ENCODE results near the gene PSD2.

Gene PSD2

DNA sequence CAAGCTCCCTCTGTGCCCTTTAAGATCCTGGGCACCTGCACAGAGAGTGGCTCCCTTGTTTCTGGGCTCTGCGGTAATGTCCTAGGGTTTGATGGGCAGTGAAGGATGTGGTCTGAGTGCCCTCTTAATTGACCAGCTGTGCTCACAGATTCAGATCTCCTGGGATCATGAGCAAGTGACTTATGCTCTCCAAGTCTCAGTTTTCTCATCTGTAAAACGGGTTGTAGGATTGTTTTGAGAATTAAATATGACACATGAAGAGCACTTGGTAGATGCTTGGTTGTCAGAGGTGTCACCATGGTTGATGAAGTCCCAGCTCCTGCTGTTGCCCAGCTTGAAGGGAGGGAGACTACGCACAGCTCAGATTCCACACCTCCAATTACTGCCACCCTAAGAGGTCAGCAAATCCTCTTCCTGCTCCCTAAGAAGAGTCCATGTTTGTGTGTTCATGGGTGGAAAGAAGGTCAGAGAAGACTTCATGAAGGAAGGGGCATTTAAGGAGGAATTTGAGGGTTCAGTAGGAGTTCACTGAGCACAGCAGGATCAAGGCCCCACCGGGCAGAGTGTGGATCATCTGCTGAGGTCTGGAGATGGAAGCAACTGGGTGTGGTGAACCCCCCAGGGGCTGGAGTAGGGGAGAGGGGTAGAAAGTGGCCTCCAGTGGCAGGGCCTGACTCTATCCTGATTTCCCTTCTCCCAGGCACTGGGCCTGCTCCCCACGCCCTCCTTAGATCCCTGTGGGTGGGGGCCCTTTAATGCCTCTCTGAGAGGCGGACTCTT is 1.4 kb upstream of the PSD2 start:
- TF ChIP-seq FOXP2 (optimal IDR thresholded peaks at IDR 0.05; ENCODE audit: control extremely low read depth, extremely low read length, insufficient read depth): no peak
- TF ChIP-seq EZH2 (IDR thresholded peaks at IDR 0.05): no peak
- TF ChIP-seq POLR2AphosphoS5 (IDR thresholded peaks at IDR 0.05; ENCODE audit: borderline replicate concordance, low read depth, low read length): no peak
- H3K36me3 ChIP-seq (ENCODE audit: insufficient read depth, low read length): no peaks in the 10 kb centered on the region

DNA sequence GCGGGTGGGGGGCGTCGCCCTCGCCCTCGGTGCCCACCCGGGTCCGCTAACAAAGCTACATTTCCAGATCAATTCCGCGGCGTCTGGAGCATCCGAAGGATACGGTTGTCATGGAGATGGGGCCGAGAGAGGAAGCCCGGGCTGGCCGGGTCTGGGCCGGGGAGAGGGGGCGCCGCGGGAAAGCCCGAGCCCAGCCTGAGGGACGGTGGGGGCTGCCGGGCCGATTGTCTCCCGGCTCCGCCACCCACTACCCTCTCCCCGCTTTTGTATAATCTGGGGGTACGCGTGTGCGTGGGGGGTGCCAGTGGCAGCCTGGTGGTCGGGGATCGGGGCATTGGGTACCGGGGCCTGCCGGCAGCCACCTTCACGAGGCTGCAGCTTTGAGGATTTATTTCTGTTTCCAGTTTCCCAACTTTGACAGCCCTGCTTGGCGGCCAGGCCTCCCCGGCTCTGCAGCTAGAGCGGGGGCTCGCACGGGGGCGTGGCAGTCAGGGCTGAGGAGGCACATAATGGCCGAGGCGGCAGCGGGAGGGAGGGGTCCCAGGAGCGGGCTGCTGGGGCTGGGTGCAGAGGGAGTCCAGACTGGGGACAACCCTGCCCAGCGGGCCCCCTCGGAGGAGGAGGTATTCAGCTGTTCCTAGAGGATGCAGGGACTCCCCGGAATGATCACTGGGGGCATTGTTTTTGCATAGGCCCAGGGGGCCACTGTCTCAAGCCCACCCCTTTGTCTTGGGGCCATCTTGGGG is 626 bp downstream of the PSD2 start:
- H3K27ac ChIP-seq: no peak overlapping the region
- H3K9ac ChIP-seq (ENCODE audit: insufficient read length): no peak overlapping the region
- H3K9me3 ChIP-seq (ENCODE audit: low read depth, low read length): no peaks in the 10 kb centered on the region
- H3K36me3 ChIP-seq (ENCODE audit: insufficient read depth, low read length): no peaks in the 10 kb centered on the region
- H3K4me3 ChIP-seq: no peak overlapping the region
- no peak for DNase-seq (ENCODE audit: low read depth, low spot score)
- peak; percentile 88 for TF ChIP-seq EZH2 (IDR thresholded peaks at IDR 0.05)
- TF ChIP-seq POLR2AphosphoS5 (IDR thresholded peaks at IDR 0.05; ENCODE audit: borderline replicate concordance, low read depth, low read length): no peak
- no peak for TF ChIP-seq FOXP2 (optimal IDR thresholded peaks at IDR 0.05; ENCODE audit: control extremely low read depth, extremely low read length, insufficient read depth)

More for the DNA sequence above, 1.4 kb upstream of the PSD2 start:
- Histone ChIP-seq H3K4me3 (no peak overlapping the region), H3K9me3 (ENCODE audit: low read depth, low read length) (no peaks in the 10 kb centered on the region), H3K9ac (ENCODE audit: insufficient read length) (no peak overlapping the region), H3K27ac (no peak overlapping the region)
- DNase-seq (ENCODE audit: low read depth, low spot score): no peak

DNA sequence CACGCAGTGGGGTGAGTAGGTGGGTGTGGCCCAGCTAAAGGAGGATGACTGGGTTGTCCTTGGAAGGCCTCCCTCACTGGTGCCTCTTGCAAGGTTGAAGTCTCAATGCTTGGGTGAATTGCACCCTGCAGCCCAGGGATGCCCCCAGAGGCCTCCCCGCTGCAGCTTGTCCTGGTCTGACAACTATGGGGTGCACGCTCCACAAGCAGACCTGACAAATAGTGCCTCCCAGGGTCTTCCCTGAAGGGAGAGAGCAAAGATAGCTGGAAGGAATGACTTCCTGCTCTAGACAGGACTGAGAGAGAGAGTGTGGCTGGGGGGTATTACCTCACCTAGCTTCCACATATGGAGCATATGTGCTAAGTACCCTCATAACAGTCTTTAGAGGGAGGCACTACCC is 1.7 kb downstream of the PSD2 start:
- no peak for DNase-seq (ENCODE audit: low read depth, low spot score)
- no peak overlapping the region for H3K27ac ChIP-seq
- H3K9ac ChIP-seq (ENCODE audit: insufficient read length): no peak overlapping the region
- no peaks in the 10 kb centered on the region for H3K9me3 ChIP-seq (ENCODE audit: low read depth, low read length)
- TF ChIP-seq POLR2AphosphoS5 (IDR thresholded peaks at IDR 0.05; ENCODE audit: borderline replicate concordance, low read depth, low read length) (no peak), EZH2 (IDR thresholded peaks at IDR 0.05) (no peak), FOXP2 (optimal IDR thresholded peaks at IDR 0.05; ENCODE audit: control extremely low read depth, extremely low read length, insufficient read depth) (no peak)
- no peaks in the 10 kb centered on the region for H3K36me3 ChIP-seq (ENCODE audit: insufficient read depth, low read length)
- H3K4me3 ChIP-seq: no peak overlapping the region

DNA sequence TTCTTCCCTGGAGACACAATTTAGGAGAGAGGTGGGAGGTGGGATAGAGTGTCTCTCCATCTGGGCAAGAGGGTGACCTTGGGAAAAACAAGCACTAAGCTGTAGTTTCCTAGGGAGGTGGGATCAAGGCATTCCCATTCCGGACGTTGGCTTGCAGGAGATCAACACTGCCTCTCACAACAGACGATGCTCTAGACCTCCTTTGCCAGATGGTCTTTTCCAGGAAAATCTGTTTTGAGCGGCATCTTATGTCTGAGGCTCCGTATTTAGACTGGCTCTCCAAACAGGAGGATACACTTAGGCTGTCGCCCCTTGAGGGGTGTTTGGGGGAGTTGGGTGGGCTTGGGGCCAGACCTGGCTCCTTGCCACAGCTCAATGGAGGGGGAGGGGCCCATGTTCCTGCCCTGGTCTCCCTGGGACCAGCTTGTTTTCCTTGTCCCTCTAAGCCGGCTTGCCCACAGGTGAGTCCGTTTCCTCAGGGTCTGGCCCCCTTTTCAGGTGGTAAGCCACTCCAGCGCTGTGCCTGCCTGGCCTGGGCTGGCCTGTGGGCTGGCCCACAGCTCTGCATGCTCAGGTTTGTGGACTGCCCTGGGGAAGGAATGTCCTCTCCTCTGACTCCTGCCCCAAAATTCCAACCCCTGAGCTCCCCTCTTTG is 2.4 kb downstream of the PSD2 start:
- Histone ChIP-seq H3K27ac (no peak overlapping the region), H3K9ac (ENCODE audit: insufficient read length) (no peak overlapping the region), H3K36me3 (ENCODE audit: insufficient read depth, low read length) (no peaks in the 10 kb centered on the region), H3K9me3 (ENCODE audit: low read depth, low read length) (no peaks in the 10 kb centered on the region), H3K4me3 (no peak overlapping the region)
- TF ChIP-seq POLR2AphosphoS5 (IDR thresholded peaks at IDR 0.05; ENCODE audit: borderline replicate concordance, low read depth, low read length) (no peak), EZH2 (IDR thresholded peaks at IDR 0.05) (no peak), FOXP2 (optimal IDR thresholded peaks at IDR 0.05; ENCODE audit: control extremely low read depth, extremely low read length, insufficient read depth) (no peak)
- no peak for DNase-seq (ENCODE audit: low read depth, low spot score)

DNA sequence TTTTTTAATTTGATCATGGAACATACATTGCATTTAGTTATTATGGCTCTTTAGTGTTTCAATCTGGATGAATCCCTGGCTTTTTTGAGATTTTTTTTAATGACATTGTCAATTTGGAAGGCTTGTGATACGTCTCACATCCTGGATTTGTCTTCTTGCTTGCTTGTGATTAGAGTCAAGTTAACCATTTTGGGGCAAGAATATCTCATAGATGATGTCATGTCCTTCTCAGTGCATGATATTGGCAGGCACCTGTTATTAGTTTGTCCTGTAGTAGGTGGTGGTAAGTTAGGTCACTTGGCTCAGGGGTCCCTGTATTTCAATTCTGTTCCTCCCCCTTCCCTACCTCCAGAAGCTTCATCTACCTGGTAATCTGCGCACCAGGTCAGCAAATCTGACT is 3.3 kb downstream of the PSD2 start:
- no peak for TF ChIP-seq POLR2AphosphoS5 (IDR thresholded peaks at IDR 0.05; ENCODE audit: borderline replicate concordance, low read depth, low read length)
- no peak for TF ChIP-seq FOXP2 (optimal IDR thresholded peaks at IDR 0.05; ENCODE audit: control extremely low read depth, extremely low read length, insufficient read depth)
- no peak for TF ChIP-seq EZH2 (IDR thresholded peaks at IDR 0.05)
- Histone ChIP-seq H3K9me3 (ENCODE audit: low read depth, low read length) (no peaks in the 10 kb centered on the region), H3K27ac (no peak overlapping the region), H3K4me3 (no peak overlapping the region), H3K9ac (ENCODE audit: insufficient read length) (no peak overlapping the region), H3K36me3 (ENCODE audit: insufficient read depth, low read length) (no peaks in the 10 kb centered on the region)
- DNase-seq (ENCODE audit: low read depth, low spot score): no peak

DNA sequence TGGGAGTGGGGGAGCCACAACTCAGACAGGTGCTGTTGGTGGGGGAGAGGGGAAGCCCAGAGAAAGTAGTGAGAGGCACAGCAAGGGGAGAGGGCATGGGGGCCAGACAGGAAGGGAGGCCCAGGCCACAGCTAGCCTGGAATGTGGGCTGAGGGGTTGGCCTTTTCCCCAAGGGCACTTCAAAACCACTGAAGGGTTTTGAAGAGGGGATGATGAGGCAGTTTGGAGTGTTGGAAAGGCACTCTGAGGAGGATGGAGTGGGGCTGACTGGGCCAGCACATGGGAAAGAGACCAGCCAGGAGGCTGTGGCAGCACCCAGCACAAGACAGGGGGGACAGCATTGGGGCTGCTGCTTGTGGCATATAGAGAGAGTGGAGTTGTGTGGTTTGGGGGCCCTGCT is 3.8 kb downstream of the PSD2 start:
- Histone ChIP-seq H3K27ac (no peak overlapping the region), H3K9me3 (ENCODE audit: low read depth, low read length) (no peaks in the 10 kb centered on the region), H3K9ac (ENCODE audit: insufficient read length) (no peak overlapping the region), H3K4me3 (no peak overlapping the region), H3K36me3 (ENCODE audit: insufficient read depth, low read length) (no peaks in the 10 kb centered on the region)
- TF ChIP-seq FOXP2 (optimal IDR thresholded peaks at IDR 0.05; ENCODE audit: control extremely low read depth, extremely low read length, insufficient read depth) (no peak), EZH2 (IDR thresholded peaks at IDR 0.05) (no peak), POLR2AphosphoS5 (IDR thresholded peaks at IDR 0.05; ENCODE audit: borderline replicate concordance, low read depth, low read length) (no peak)
- DNase-seq (ENCODE audit: low read depth, low spot score): no peak

DNA sequence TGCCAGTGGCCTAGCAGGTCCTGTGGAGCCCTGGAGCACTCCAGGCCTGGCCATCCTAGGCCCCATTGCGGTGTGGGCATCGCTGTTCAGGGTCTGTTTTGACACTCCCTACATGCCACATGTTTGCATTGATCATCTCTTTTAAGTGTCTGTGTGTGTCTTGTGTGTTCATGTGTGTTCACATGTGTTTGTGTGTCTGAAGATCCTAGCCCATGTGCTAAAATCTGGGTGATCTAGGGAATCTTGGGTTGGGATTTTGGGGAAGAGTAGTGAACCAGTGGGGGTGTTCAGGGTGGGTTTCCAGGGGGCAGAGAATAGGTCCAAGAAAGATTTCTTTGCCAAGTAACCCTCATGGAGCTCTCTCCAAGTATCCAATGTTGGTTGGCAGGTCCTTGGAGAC is 8.4 kb downstream of the PSD2 start:
- Histone ChIP-seq H3K36me3 (ENCODE audit: insufficient read depth, low read length) (no peaks in the 10 kb centered on the region), H3K4me3 (no peak overlapping the region), H3K9me3 (ENCODE audit: low read depth, low read length) (no peaks in the 10 kb centered on the region), H3K9ac (ENCODE audit: insufficient read length) (no peak overlapping the region), H3K27ac (no peak overlapping the region)
- no peak for TF ChIP-seq FOXP2 (optimal IDR thresholded peaks at IDR 0.05; ENCODE audit: control extremely low read depth, extremely low read length, insufficient read depth)
- no peak for TF ChIP-seq EZH2 (IDR thresholded peaks at IDR 0.05)
- no peak for TF ChIP-seq POLR2AphosphoS5 (IDR thresholded peaks at IDR 0.05; ENCODE audit: borderline replicate concordance, low read depth, low read length)
- DNase-seq (ENCODE audit: low read depth, low spot score): no peak

DNA sequence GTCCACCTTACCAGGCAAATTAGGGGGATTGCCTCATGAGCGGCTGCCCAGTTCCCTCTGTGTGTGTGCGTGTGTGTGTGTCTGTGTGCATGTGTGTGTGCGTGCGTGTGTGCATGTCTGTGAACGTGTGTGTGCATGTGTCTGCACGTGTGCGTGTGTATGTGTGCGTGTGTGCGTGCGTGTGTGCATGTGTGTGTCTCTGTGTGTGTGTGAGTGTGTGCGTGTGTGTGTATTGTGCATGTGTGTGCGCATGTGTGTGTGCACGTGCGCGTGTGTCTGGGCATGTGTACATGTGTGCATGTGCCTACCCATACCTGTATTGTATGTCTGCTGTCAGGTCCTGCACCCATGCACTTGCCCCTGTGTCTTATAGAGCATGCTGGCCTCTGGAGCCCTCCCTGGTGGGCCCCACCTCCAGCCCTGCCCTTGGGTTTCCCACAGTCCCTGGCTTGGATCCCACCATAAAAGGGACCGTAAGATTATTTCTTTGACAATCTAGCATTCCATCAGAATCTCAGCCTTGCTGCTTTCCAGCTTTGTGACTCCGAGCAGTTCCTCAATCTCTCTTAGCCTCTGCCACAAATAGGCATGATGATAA is 9.3 kb downstream of the PSD2 start:
- H3K9me3 ChIP-seq (ENCODE audit: low read depth, low read length): no peaks in the 10 kb centered on the region
- H3K27ac ChIP-seq: no peak overlapping the region
- H3K9ac ChIP-seq (ENCODE audit: insufficient read length): no peak overlapping the region
- TF ChIP-seq POLR2AphosphoS5 (IDR thresholded peaks at IDR 0.05; ENCODE audit: borderline replicate concordance, low read depth, low read length) (no peak), FOXP2 (optimal IDR thresholded peaks at IDR 0.05; ENCODE audit: control extremely low read depth, extremely low read length, insufficient read depth) (no peak), EZH2 (IDR thresholded peaks at IDR 0.05) (no peak)
- DNase-seq (ENCODE audit: low read depth, low spot score): no peak
- H3K36me3 ChIP-seq (ENCODE audit: insufficient read depth, low read length): no peaks in the 10 kb centered on the region
- H3K4me3 ChIP-seq: no peak overlapping the region

Measured in SK-N-MC (cell line).